ENCODE data around the gene C16orf78. TPM values are rescaled to one million over a fixed set of nuclear protein-coding genes. Genes with fewer than 3 reads are reported as not detected.

C16orf78 gene
- total and polyA plus RNA-seq, 2 of the 8 experiments (the other 6 are each of a cell fraction or from before 2014, with no cell fraction given): not detected

DNA sequence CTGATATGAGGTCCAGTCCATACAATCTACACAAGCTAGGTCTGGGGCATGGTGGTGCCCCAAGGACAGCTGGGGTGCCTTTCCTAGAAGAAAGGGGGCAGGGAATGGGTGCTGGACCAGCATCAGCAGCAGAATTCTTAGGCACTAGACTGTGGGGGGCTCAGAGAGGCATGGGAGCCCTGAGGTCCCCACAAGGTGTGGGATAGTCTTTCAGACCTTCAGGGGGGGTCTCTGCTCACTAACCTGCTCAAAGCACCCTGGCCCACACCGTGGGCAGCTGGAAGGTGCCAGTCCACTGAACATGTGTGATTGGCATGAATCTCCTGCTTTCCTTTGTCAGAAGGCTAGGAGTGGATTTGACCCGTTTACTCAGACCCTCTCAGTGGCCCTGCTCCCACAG, 26.1 kb upstream of the C16orf78 start:
- Histone ChIP-seq H2BK15ac (ENCODE audit: low read length) (no peak overlapping the region), H3K4me1 (replicated peaks in 1 of 4; ENCODE audit: control insufficient read depth in 3 of 4, insufficient read depth in 4 of 4, low read length in 3 of 4) (peaks cover 0 to 3% (median 0%) of the 10 kb centered on the region in 4 experiments; a peak in 1 of 7 replicates), H3K14ac (ENCODE audit: insufficient read length) (no peak overlapping the region), H4K20me1 (replicated peaks in 1 of 2; ENCODE audit: control insufficient read depth in 1 of 2, insufficient read depth in 2 of 2, low read length in 2 of 2) (peaks cover 3 to 4% of the 10 kb centered on the region in 2 experiments), H3K56ac (replicated peaks; ENCODE audit: insufficient read length, low read depth, low read length) (no peak overlapping the region), H3K36me3 (ENCODE audit: control insufficient read depth in 2 of 4, insufficient read depth in 4 of 4, low read length in 3 of 4) (no peaks in the 10 kb centered on the region), H2BK120ac (replicated peaks; ENCODE audit: low read depth, low read length) (no peak overlapping the region), H3K9ac (replicated peaks in 1 of 4; ENCODE audit: extremely low read depth in 1 of 4, low read depth in 3 of 4, low read length in 3 of 4) (no peak overlapping the region), H2AK5ac (ENCODE audit: low read depth, low read length) (no peak overlapping the region), H3K23me2 (ENCODE audit: low read depth, low read length) (no peaks in the 10 kb centered on the region), H3K79me2 (ENCODE audit: control insufficient read depth in 1 of 2, insufficient read depth in 2 of 2, low read length in 2 of 2) (no peaks in the 10 kb centered on the region), H3K27ac (ENCODE audit: low read depth, low read length) (no peak overlapping the region), H3K4me3 (ENCODE audit: extremely low read depth in 1 of 4, insufficient read depth in 2 of 4, low read depth in 3 of 4, low read length in 4 of 4) (no peak overlapping the region), H3K4me2 (ENCODE audit: insufficient read depth in 1 of 2, low read depth in 2 of 2, low read length in 2 of 2) (no peak overlapping the region), H3K27me3 (replicated peaks in 1 of 4; ENCODE audit: control insufficient read depth in 3 of 4, extremely low read depth in 1 of 4, insufficient read depth in 3 of 4, low read length in 3 of 4) (no peaks in the 10 kb centered on the region), H2AFZ (ENCODE audit: low read length) (no peak overlapping the region), H4K91ac (replicated peaks; ENCODE audit: insufficient read length, low read length) (no peak overlapping the region), H3K18ac (ENCODE audit: extremely low read depth, low read length) (no peak overlapping the region), H2BK5ac (ENCODE audit: low read depth, low read length) (no peak overlapping the region), H4K8ac (ENCODE audit: extremely low read depth, insufficient read depth, low read length) (no peak overlapping the region), H2BK12ac (ENCODE audit: low read depth, low read length) (no peak overlapping the region), H3K23ac (ENCODE audit: insufficient read length) (no peak overlapping the region), H3K4ac (replicated peaks; ENCODE audit: insufficient read length, low read depth, low read length) (no peak overlapping the region), H3K9me3 (ENCODE audit: insufficient read depth in 2 of 2, low read depth in 1 of 2, low read length in 1 of 2) (no peaks in the 10 kb centered on the region), H4K5ac (ENCODE audit: insufficient read length, low read depth, low read length) (no peak overlapping the region), H3K79me1 (ENCODE audit: low read depth, low read length) (no peaks in the 10 kb centered on the region), H2BK20ac (ENCODE audit: low read length) (no peak overlapping the region)
- CTCF ChIA-PET (ENCODE audit: partially characterized antibody): interaction anchor here (0.7 to 5.1 kb wide), 21 partner anchors 10 to 661 kb away, joined by 3 to 67 read pairs (median 5); partner anchors contain the start of gene C16orf78
- FAIRE-seq (no peak), DNase-seq (ENCODE audit: low read depth in 1 of 2, low spot score in 2 of 2) (no peak)
- POLR2A ChIA-PET (ENCODE audit: partially characterized antibody): no interaction called here
- TF ChIP-seq YY1 (IDR thresholded peaks at IDR 0.05; ENCODE audit: low read depth, low read length): no peak
- 88% methylated on average over 2 of the region's 2 CpGs; no CpG with 5 or more reads in 1 of the 2 experiments for WGBS, 2 experiments (ENCODE audit: extremely low coverage in 1 of 2, insufficient coverage in 1 of 2, insufficient read length in 1 of 2, insufficient replicate concordance in 2 of 2, low coverage in 1 of 2, low lambda C conversion rate in 2 of 2, missing lambda C conversion rate in 1 of 2)
